GM21717 (cell line): ENCODE data around the gene CNFN.
A peak's percentile ranks its signal among the peaks of the same experiment; 100 is the strongest.

Source experiments
- ATAC-seq: cut with Tn5 transposase; IDR thresholded peaks from one replicate; pipeline ENCODE4 v1.9.1; 2021; ENCODE audit warnings: mild to moderate bottlenecking, moderate library complexity; ENCODE audit not compliant: unreplicated experiment

CNFN gene

DNA sequence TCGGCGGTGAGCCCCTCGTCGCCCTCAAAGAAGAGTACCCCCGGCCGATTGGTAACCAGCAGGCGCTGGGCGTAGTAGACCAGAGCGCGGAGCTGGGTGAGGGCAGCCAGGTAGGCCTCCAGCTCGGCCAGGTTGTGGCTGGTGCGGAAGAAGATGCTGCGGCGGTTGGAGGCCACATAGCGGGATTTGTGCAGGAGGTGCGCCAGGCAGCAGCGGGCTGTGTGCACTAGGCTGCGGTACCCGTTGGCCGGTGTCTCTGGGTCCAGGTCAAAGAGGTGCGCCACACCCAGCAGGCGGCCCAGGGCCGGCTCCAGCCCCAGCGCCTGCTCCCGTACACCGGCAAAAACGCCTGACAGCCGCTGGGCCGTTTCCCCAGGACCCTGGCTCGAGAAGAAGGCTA lies 20.3 kb upstream of the CNFN start:
- ATAC-seq, result no peak

DNA sequence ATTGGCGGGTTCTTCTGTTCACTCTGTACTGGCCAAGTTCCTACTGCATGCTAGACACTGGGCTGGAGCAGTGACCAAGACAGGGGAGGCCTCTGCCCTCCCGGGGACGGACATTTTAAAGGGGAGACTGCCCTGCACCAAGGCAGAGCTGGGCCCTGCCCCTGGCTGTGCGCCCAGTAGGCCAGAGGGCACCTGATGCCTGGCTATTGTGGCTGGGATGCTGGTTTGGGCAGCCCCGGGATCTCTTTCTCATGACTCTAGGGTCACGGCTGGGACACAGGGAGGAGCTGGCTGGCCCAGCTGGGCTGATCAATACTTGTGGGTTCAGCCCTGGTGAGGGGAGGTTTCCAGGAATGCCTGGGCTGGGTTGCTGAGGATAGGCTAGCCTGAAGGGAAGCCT lies 19.4 kb upstream of the CNFN start:
- no peak for ATAC-seq

DNA sequence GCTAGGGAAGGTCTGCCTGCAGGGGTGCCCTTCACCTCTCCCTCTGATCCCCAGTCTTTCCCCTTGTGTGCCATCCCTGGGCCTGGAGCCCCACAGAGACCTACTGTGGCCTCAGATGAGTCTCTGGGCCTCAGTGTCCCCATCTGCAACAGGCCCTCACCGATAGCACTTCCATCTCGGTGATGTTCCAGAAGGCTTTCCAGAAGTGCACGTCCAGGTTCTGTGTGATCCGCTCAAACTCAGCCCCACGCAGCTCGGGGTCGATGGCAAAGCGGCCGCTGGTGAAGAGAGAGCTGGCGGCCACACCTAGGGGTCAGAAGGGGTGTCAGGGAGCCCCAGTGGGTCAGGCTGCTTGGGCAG lies 17.7 kb upstream of the CNFN start:
- ATAC-seq, result no peak

- ATAC-seq, result no peak
These were observed 17.2 kb upstream of the CNFN start for GRCh38 chr19:42407085-42407815.

- no peak for ATAC-seq
These were observed 16.0 kb upstream of the CNFN start for GRCh38 chr19:42406111-42406510.

DNA sequence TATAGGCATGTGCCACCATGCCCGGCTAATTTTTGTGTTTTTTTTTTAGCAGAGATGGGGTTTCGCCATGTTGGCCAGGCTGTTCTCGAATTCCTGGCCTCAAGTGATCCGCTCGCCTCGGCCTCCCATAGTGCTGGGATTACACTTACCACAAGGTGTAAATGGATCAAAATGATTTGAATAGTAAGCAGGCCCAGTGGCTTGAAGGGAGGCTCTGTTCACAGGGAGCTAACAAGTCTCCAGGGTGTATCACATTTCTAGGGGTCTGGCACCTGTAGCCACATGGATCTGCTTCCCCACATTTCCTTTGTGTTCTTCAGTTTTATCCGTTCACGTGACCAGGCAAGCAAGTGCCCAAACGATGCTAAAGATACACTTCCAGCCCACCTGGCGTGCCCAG lies 13.5 kb upstream of the CNFN start:
- no peak for ATAC-seq

DNA sequence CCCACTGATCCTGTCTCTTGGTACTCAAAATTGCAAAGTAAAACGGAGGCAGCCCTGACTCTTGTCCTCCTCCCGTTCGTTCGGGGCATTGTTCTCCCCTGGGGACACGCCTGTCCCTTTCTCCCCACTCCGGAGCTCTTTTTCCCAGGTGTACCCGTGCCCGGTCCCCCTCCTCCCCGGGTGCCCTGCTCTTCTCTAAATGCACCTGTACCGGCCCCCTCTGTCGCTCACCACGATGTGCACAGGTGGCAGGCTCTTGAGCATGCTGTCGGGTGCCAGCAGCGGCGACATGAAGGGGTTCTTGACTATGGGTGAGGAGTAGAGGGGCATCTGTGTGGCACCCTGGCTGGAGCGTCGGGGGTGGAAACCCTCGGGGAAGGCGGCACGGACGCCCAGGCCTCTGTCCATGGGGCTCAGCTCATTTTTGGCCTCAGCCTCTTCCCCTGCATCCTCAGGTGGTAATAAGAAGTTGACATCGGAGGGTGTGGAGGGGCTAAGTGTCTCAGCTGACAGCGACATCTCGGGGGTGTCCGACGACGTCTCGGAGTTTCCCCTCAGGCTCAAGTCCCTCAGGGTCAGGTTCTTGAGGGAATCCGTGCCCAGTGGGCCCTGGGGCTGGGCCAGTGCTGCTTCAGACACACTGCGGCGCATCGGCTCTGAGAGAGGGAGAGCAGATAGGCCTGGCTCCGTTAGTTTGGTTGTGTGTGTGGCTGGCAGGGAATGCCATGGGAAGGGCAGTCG lies 12.4 kb upstream of the CNFN start:
- no peak for ATAC-seq

DNA sequence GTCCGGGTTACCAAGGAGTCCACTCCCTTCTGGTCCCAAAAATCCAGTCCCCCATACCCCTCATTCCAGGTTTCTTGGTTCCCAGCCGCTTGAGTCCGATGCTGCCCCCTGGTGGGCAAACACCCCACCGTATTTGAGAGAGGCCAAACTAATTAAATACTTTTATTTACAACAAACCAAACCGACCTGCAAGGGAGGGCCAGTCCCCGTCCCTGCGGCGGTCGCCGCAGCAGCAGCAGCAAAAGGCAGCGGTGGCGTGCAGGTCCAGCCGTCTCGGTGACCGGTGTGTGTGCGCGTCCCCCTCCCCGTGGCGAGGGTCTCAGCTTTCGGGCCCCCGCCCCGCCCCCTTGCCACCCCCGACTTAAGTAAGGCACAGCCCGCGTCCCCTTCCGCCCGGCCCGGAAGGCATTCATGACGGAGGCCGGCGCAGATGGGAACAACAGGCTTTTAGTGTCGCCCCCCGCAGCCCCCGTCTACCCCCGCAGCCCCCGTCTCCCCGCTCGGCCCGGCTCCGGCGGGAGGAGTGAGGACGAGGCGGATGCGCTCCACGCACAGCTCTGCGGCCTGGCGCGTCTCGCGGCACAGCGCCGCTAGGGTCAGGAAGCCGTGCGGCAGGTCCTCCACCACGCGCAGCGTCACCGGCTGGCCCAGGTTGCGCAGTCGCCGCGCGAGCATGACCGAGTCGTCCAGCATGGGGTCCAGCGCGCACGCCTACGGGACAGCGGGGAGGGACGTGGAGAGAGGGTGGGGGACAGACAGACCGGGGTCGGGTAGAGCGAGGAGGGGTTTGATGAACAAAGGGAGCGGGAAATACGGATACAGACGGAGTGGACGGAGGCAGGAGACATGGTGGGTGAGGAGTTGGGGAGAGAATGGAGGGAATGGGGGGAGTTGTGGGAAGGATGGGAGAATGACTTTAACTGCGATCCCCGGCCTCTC lies 11.5 kb upstream of the CNFN start:
- ATAC-seq, result no peak

GRCh38 chr19:42400404-42400803 lies 10.3 kb upstream of the CNFN start:
- ATAC-seq, result no peak

- ATAC-seq, result no peak
These were observed 7.4 kb upstream of the CNFN start for GRCh38 chr19:42397263-42398166.

DNA sequence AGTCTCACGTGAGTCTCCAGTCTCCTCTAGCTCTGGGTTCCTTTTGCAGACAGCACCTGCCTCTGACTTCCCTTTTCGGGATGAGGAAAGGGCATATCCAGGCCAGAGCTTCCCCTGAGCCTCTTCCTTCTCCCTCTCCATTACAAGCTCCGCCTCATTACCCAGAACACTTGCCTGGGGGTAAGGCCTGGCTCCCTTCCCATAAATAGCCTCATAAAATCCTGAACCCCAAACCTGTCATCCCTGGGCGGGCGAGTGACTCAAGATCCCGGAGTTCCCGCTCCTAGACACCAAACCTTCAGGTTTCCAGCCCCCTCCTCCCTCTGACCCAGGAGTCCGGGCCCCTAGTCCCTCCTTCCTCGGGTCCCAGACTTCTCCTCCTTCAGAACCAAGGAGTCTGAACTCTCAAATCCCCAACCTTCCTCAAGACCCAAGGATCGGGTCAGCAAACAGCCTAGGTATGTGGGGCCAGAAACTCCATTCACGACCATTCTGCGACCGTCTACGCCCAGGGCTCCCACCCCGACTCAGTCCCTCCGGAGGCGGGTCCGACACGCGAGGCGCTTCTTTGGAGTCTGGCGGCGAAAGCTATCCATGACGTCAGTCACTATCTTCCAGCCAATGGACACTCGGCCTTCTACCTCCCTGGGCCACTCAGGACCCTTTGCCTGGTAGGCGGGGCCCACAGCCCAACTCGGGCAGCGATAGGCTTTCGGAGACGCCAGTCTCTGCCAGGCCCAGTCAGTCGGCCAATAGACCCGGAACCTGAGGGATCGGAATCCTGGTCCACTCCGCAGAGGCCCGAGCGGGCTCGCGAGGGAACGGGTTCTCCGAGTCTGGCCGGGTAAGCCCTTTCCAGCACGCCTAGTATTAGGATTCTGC lies 6.5 kb upstream of the CNFN start:
- peak; percentile 92 for ATAC-seq

DNA sequence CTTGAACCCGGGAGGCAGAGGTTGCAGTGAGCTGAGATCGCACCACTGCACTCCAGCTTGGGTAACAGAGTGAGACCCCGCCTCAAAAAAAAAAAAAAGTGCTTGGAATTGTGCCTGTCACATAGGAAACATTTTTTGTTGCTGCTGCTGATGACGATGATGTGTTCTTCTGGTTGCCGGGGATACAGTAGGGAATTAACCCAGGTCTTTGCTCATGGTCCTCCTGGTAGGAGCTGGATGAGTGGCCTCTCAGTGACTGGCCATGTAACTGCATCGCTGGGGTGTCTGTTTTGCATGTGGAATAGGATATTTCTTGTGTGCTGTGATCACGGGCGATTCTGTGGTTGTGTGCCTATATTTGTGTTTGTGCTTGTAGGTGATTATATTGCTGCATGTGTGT lies 4.7 kb upstream of the CNFN start:
- ATAC-seq, result no peak

DNA sequence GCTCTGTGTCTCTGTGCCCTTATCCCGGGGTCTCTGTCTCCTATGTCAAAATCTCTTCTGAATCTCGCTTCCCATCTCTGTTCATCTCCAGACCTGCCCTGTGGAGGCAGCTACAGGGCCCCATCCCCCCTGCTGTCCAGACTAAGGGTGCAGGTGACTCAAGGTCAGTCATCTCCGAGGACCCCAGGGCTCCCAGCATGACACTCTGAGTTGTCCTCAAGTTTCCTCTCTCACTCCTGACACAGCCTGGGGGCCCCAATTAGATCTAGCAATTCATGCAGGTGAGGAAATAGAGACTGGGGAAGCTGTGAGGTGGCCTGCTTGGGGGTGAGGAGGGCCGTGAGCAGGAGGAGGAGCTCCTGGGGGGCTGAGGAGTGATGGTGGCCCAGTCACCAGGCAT lies 2.1 kb upstream of the CNFN start:
- ATAC-seq, result no peak

- no peak for ATAC-seq
These were observed 1.1 kb downstream of the CNFN start for GRCh38 chr19:42388851-42389489.

- ATAC-seq, result no peak
These were observed 3.0 kb downstream of the CNFN start for GRCh38 chr19:42386974-42387707.

DNA sequence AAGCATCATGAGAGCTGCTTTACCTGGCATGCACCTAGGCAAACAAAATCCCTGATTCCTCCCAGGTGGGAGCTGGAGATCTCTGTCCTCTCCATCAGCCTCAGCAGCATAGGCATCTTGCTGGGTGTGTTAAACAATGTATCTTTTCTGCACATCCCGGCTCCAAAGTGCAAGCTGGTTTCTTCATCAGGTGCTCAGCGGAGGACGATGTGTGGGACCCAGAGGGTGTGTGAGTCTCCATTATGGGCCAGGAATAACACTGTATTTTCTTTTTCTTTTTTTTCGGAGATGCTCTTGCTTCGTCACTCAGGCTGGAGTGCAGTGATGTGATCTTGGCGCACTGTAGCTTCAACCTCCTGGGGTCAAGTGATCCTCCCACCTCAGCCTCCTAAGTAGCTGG lies 9.9 kb downstream of the CNFN start:
- ATAC-seq, result no peak

DNA sequence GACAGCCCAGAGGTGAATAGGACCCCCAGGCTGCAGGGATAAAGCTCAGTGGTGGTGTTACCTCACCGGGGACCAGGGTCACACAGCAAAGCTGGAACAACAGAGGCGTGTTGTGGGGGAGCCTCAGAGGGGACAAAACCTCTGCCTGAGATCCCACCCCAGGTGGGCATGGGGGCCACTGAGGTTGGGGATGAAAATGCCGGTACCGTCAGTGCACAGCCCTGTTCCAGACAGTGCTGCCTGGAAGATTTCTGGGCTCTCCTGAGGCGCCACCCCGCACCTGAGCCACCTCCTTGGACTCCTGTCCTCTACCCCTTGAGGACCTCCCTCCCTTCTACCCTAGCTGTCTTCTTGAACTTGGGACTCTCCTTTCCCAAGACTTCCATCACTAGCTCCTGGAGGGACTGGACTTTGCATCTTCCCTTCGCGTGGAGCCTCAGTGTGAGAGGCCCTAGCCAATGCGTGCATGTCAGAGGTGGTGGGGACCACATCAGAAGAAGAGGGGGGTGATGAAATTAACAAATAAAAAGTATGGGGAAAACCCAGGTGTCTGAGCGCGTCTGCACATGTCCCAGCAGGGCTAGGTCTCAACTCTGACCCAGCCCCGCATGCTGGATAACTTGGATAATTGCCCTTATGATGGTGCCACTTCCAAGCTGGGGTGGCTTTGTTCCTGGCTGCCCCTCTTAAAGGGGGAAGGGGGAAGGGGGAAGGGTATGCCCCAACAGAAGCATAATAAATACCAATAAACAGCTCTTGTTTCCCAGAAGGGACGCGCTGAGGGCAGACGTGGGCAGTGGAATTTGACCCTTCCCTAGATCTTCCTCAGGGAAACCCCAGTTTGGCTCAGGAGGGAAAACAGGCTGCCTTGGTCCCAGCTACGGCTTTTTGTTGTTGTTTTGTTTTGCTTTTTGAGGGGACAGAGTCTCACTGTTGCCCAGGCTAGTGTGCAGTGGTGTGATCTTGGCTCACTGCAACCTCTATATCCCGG lies 11.6 kb downstream of the CNFN start:
- ATAC-seq, result no peak
